Spinal cord (tissue), 10 donors: ENCODE measurements around the gene SLC16A5. TPM values are rescaled to one million over a fixed set of nuclear protein-coding genes. Genes with fewer than 3 reads are reported as not detected.
A peak's percentile ranks its signal among the peaks of the same experiment; 100 is the strongest.
"Not testable (repeated sequence)": the region's sequence is repeated elsewhere in the genome, so short reads cannot be mapped to it uniquely, and the experiment has no call there.

ENCODE experiments used
- DNase-seq, 6 donors: peaks; one replicate each; pipeline versions ENCODE4 v3.0.0 to v3.0.0-alpha.2; 2013 to 2015; ENCODE audit warnings: low spot score in 6 of 6, low read depth in 4 of 6
- H3K27ac ChIP-seq: one replicate; pipeline ENCODE4 v1.5.1; 2013; ENCODE audit warnings: low read depth, low read length, control low read depth
- H3K27me3 ChIP-seq: one replicate; pipeline ENCODE4 v1.6.1; 2013; ENCODE audit warnings: low read length; ENCODE audit not compliant: control insufficient read depth, insufficient read depth
- H3K36me3 ChIP-seq: one replicate; pipeline ENCODE4 v1.6.1; 2013; ENCODE audit warnings: low read length; ENCODE audit not compliant: control insufficient read depth, insufficient read depth
- H3K4me1 ChIP-seq: one replicate; pipeline ENCODE4 v1.6.1; 2013; ENCODE audit warnings: low read length; ENCODE audit not compliant: control insufficient read depth, insufficient read depth
- H3K4me3 ChIP-seq: one replicate; pipeline ENCODE4 v1.5.1; 2013; ENCODE audit warnings: low read depth, low read length, control low read depth
- H3K9me3 ChIP-seq: one replicate; pipeline ENCODE4 v1.6.1; 2013; ENCODE audit warnings: low read length; ENCODE audit not compliant: control insufficient read depth, insufficient read depth
- WGBS: methylation state at CpG from one replicate; pipeline ENCODE4 v1.1.5; 2013; ENCODE audit warnings: missing lambda C conversion rate; ENCODE audit not compliant: insufficient coverage; 5-methylcytosine and 5-hydroxymethylcytosine counted together
- polyA plus RNA-seq, 2 donors: library from polyadenylated mRNA; unstranded; fragments of 120-200 nt; gene quantifications; one replicate each; pipeline ENCODE4 v1.2.1, GENCODE V29; 2013; ENCODE audit not compliant: insufficient read length in 2 of 2
- total RNA-seq, 2 donors: library from RNA; depleted of rRNA in 1 of 2; stranded (reverse); fragments of 120-200 nt in 1 of 2; fragments of >200 nt in 1 of 2; gene quantifications; one replicate each; pipeline versions ENCODE4 v1.2.3 to v1.2.4, GENCODE V29; 2013 to 2014
- donor health status: healthy.

Gene SLC16A5
- total and polyA plus RNA-seq, 4 donors: 2.4 to 8.7 (median 5.7) TPM

DNA sequence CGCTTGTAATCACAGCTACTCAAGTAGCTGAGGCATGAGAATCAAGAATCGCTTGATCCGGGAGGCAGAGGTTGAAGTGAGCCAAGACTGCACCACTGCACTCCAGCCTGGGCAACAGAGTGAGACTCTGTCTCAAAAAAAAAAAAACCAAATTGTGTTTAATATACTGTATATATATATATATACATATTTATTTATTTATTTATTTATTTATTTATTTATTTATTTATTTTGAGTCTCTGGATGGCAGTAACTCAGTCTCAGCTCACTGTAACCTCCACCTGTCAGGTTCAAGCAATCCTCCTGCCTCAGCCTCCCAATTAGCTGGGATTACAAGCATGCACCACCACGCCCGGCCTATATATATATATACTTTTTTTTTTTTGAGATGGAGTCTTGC, 14.8 kb upstream of the SLC16A5 start:
- not testable (repeated sequence) for H3K36me3 ChIP-seq, H3K4me3 ChIP-seq, H3K27me3 ChIP-seq, H3K27ac ChIP-seq, DNase-seq, H3K9me3 ChIP-seq
- WGBS: 89% methylated on average over 3 of the region's 5 CpGs
- peaks cover 27% of the 10 kb centered on the region for H3K4me1 ChIP-seq

DNA sequence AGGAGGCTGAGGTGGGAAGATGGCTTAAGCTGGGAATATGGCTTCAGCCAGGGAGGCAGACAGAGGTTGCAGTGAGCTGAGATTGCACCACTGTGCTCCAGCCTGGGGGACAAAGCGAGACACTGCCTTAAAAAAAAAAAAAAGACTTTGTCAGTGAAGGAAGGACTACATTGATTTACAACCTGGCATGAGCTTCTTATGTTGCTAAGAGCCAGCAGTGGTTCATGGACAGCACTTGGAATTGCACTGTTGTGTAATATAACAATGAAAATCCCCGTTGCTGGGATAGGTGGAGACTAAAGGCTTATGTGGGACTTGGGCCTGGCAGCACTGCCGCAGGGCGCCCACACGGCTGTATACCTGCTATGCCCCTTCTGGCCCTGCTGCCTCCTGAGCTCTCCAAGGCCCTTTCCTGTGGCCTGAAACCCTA, 14.1 kb upstream of the SLC16A5 start:
- 52% methylated on average over 4 of the region's 5 CpGs for WGBS
- H3K9me3 ChIP-seq: no peaks in the 10 kb centered on the region
- DNase-seq: peak in 1 of 6 donors; percentile 14
- H3K27ac ChIP-seq: no peak overlapping the region
- H3K27me3 ChIP-seq: no peaks in the 10 kb centered on the region
- peaks cover 33% of the 10 kb centered on the region for H3K4me1 ChIP-seq
- H3K36me3 ChIP-seq: no peaks in the 10 kb centered on the region
- H3K4me3 ChIP-seq: no peak overlapping the region

- Histone ChIP-seq H3K9me3 (no peaks in the 10 kb centered on the region), H3K4me3 (no peak overlapping the region), H3K27ac (no peak overlapping the region), H3K36me3 (no peaks in the 10 kb centered on the region), H3K4me1 (peaks cover 42% of the 10 kb centered on the region), H3K27me3 (no peaks in the 10 kb centered on the region)
- 77% methylated on average over 9 of the region's 14 CpGs for WGBS
- no peak for DNase-seq
These were observed 13.2 kb upstream of the SLC16A5 start for GRCh38 chr17:75074532-75074931.

DNA sequence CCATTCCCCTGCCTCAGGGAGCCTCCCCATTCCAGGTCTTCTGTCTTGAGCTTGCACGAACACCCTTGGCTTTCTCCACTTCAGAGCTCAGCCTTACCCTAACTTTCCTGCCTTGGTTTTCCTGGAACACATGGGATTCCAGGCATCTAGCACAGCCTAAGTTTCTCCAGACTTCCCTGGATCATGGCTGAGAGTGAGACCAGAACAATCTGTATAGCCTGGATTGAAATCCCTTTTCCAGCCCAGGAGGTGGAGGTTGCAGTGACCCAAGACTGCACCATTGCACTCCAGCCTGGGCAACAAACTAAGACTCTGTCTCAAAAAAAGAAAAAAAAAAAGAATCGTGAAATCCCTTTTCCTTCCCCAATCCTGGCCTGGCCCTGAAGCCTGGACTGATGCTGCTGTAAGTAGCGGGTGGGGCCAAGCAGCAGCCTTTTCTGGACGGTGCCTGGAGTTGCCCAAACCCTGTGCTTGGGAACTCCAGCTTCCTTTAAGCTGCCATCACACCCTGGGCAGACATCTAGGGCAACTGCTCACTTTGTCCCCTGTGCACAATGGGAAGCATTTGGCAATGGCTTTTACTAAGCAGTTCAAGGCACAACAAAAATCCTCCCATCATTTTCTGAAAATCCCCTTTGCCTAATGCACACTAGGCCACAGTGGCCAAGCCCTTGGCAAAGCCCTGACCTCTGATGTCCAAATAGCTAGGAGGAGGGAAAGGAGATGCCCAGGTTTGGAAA, 12.0 kb upstream of the SLC16A5 start:
- Histone ChIP-seq H3K27me3 (no peaks in the 10 kb centered on the region), H3K9me3 (no peaks in the 10 kb centered on the region), H3K27ac (no peak overlapping the region), H3K4me3 (no peak overlapping the region), H3K36me3 (no peaks in the 10 kb centered on the region), H3K4me1 (peaks cover 45% of the 10 kb centered on the region)
- DNase-seq: no peak
- WGBS: 91% methylated on average over 3 of the region's 4 CpGs

DNA sequence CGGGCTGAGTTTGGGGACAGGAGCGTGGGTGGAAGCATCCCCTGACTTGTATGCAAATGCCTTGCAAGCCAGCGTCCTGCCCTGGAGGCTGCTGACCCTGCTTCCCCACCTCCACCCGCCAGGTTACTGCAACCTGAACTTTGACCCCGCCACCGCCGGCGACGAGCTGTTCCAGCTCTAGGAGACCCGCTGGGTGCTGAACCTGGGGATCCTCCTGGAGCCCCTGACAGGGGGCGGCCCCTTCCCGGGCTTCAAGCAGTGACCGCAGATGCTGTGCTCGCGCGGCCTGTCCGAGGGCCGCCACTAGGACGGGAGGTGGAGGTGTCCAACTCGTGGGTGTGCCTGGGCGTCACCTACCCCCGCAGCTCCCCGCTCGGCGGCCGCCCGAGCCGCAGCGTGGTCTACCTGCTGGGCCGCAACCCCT, 10.7 kb upstream of the SLC16A5 start:
- H3K36me3 ChIP-seq: no peaks in the 10 kb centered on the region
- H3K4me3 ChIP-seq: peak overlapping the region; percentile 42
- H3K27me3 ChIP-seq: no peaks in the 10 kb centered on the region
- H3K4me1 ChIP-seq: peaks cover 45% of the 10 kb centered on the region
- no peak for DNase-seq
- WGBS: 15% methylated on average over 29 of the region's 30 CpGs
- no peaks in the 10 kb centered on the region for H3K9me3 ChIP-seq
- H3K27ac ChIP-seq: no peak overlapping the region

DNA sequence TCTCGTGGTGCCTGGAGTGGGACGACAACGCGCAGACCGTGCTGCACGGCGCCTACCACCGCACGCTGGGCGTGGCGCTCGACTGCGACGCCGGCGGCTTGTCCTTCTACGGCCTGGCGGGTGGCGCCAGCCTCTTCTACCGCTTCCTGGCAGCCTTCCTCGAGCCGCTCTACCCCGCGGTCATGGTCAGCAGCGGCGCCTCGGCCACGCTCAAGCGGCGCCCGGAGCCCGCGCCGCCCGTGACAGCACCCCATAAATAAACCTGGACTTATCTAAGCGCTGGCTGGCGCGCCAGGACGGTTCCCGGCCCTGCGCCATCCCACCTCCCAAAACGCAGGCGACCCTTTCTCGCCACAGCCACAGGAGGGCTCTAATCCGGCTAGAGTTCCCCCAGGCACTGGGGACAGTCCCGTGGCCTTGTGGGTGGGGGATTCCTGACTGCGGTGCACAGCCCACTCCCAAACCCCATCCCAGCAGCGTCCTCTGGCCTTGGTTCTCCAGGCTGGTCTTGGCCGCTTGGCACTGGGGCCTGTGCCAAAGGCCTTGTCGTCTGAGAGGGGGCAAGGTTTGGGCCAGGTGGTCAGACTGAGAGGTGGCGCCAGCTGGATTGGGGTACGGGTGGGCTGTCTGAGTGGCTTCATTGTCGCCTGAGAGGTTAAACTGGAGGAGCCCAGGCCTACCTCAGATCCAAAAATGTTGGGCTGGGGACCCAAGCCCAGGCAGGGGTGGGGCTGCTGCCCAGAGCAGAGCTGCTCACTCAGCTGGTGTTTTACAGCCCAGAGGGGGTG, 10.1 kb upstream of the SLC16A5 start:
- 5% methylated on average over 49 of the region's 53 CpGs for WGBS
- peak overlapping the region; percentile 42 for H3K4me3 ChIP-seq
- no peaks in the 10 kb centered on the region for H3K36me3 ChIP-seq
- H3K27me3 ChIP-seq: no peaks in the 10 kb centered on the region
- H3K9me3 ChIP-seq: no peaks in the 10 kb centered on the region
- H3K27ac ChIP-seq: no peak overlapping the region
- H3K4me1 ChIP-seq: peaks cover 45% of the 10 kb centered on the region
- peak in 2 of 6 donors; percentile 74 to 79 for DNase-seq

DNA sequence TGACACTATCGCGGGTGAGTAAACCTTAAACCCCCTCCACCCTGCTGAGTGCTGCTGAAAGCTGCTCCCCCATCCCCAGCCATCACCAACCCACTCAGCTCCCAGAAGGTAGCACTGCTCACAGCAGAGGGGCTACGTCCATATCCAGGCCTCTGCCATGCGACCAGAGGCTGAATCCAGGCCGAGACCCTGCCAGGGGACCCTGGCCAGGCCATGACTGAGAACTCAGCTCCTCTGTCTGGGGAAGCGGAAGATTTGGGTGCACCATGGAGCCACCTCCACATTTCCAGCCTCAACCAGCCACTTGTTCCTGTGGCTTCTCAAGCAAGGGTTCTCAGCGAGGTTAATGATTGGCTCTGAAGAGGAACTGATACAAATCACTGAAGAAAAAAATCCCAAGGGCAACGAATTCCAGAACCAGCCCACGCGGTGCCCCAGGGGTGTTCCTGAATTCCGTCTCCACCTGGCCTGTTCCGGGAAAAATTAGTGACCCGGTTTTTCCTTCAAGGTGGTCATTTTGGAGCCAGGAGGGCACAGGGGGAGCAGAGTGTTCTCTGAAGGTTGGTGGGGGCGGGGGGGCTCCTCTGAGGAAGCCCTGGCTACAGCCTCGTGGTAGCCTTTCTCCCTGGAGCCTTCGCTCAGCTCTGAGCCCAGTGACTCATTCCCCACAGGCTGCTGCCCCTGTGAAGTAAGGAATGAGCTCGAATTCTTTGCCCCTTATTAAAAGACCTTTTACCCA, 9.3 kb upstream of the SLC16A5 start:
- no peak for DNase-seq
- no peak overlapping the region for H3K4me3 ChIP-seq
- no peaks in the 10 kb centered on the region for H3K27me3 ChIP-seq
- H3K36me3 ChIP-seq: no peaks in the 10 kb centered on the region
- 72% methylated on average over 13 of the region's 17 CpGs for WGBS
- peaks cover 43% of the 10 kb centered on the region for H3K4me1 ChIP-seq
- H3K9me3 ChIP-seq: no peaks in the 10 kb centered on the region
- no peak overlapping the region for H3K27ac ChIP-seq

GRCh38 chr17:75079023-75079373, 8.8 kb upstream of the SLC16A5 start:
- H3K27ac ChIP-seq: no peak overlapping the region
- no peak overlapping the region for H3K4me3 ChIP-seq
- WGBS: 81% methylated on average over 7 of the region's 8 CpGs
- H3K4me1 ChIP-seq: peaks cover 38% of the 10 kb centered on the region
- H3K27me3 ChIP-seq: no peaks in the 10 kb centered on the region
- no peaks in the 10 kb centered on the region for H3K9me3 ChIP-seq
- H3K36me3 ChIP-seq: no peaks in the 10 kb centered on the region
- no peak for DNase-seq

GRCh38 chr17:75081611-75082540, 5.9 kb upstream of the SLC16A5 start:
- H3K36me3 ChIP-seq: no peaks in the 10 kb centered on the region
- H3K27me3 ChIP-seq: peaks cover 2% of the 10 kb centered on the region

More at GRCh38 chr17:75081611-75082540, 5.9 kb upstream of the SLC16A5 start:
- H3K4me3 ChIP-seq: no peak overlapping the region
- H3K9me3 ChIP-seq: no peaks in the 10 kb centered on the region
- no peak for DNase-seq
- no peak overlapping the region for H3K27ac ChIP-seq
- WGBS: 78% methylated on average over 11 of the region's 13 CpGs
- H3K4me1 ChIP-seq: peaks cover 31% of the 10 kb centered on the region
